ENCODE results near the gene BIRC5. TPM values are rescaled to one million over a fixed set of nuclear protein-coding genes. Genes with fewer than 3 reads are reported as not detected.

The BIRC5 gene
- 9.1 and 18.4 TPM in 2 replicates for total RNA-seq

GRCh38 chr17:78214016-78214705 lies at the start of gene BIRC5:
Gene BIRC5 (plus strand): TSS chr17:78214253. CDS start chr17:78214317, 64 bp downstream.

GRCh38 chr17:78168242-78168902 lies 45.7 kb upstream of the BIRC5 start, which contains the start of gene SYNGR2:
Gene SYNGR2 (plus strand): TSS chr17:78168581. CDS start chr17:78168617, 36 bp downstream.

GRCh38 chr17:78186692-78187595 lies 27.1 kb upstream of the BIRC5 start, which contains the start of the genes AFMID and TK1:
Gene AFMID (plus strand): TSS chr17:78187362. CDS start chr17:78187371, 9 bp downstream.
Gene TK1 (minus strand): TSS chr17:78187052. CDS start chr17:78186994, 58 bp downstream.

GRCh38 chr17:78230996-78231935 lies 17.2 kb downstream of the BIRC5 start, which contains the start of gene TMEM235:
Gene TMEM235 (plus strand): TSS chr17:78231631. CDS start chr17:78232024, 393 bp downstream.

Other genes with a start within 250 kb of the BIRC5 start
- gene TMC6, start 85.5 kb upstream of the BIRC5 start, total RNA-seq: 1.3 and 12.1 TPM in 2 replicates
- 0.13 TPM in 1 of 2 replicates, not detected in the other for gene TMC8, start 83.5 kb upstream of the BIRC5 start, total RNA-seq
- gene C17orf99, start 67.9 kb upstream of the BIRC5 start, total RNA-seq: not detected in 2 replicates
- gene SYNGR2, start 45.7 kb upstream of the BIRC5 start, total RNA-seq: 20.1 and 43.0 TPM in 2 replicates
- 27.5 and 43.7 TPM in 2 replicates for gene TK1, start 27.2 kb upstream of the BIRC5 start, total RNA-seq
- 25.7 and 36.0 TPM in 2 replicates for gene AFMID, start 26.9 kb upstream of the BIRC5 start, total RNA-seq
- gene TMEM235, start 17.4 kb downstream of the BIRC5 start, total RNA-seq: not detected in 2 replicates
- 21.5 and 84.5 TPM in 2 replicates for gene SOCS3, start 145.8 kb downstream of the BIRC5 start, total RNA-seq
- 31.8 and 37.5 TPM in 2 replicates for gene PGS1, start 164.4 kb downstream of the BIRC5 start, total RNA-seq